ENCODE data around the gene GLS.
"Not testable (repeated sequence)": the region's sequence is repeated elsewhere in the genome, so short reads cannot be mapped to it uniquely, and the experiment has no call there.

The GLS gene

GRCh38 chr2:190880378-190881083 is at the start of gene GLS:
Gene GLS, plus strand, starts transcription at chr2:190880821. Its CDS starts 264 bp downstream, at chr2:190881085.
- peak; percentile 99 for DNase-seq

DNA sequence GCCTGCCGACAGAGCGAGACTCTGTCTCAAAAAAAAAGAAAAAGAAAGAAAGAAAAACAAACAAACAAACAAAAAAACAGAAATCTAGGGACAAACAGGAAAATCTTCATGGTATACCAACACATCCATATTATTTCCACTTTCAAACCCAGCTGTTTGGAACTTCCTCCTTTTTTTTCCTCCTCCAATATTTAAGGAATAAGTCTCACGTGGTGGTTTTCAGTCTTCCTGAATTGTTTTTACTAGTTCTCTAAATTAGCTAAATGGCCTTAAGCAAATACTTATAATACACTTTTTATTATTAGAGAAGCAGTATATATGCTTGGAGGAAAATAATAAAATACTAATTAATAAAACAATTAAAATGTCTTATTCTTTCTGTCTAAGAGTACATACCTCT is 48.7 kb upstream of the GLS start:
- DNase-seq = no peak

DNA sequence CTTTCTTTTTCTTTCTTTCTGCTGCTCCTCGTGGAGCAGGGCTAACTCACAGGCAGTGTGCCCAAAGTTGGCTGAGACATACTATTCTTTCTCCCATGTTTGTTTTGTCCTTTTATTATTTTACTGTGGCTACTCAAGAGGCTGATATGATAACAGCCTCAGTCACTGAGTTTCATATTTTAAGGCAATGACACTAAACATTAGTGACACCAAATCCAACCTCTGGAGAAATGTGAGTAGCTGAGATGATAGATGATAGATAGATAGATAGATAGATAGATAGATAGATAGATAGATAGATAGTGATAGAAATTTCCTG is 45.8 kb upstream of the GLS start:
- no peak for DNase-seq

- no peak for DNase-seq
These were observed 45.2 kb upstream of the GLS start for GRCh38 chr2:190835303-190835930.

GRCh38 chr2:190836767-190837166 is 43.9 kb upstream of the GLS start:
- DNase-seq = no peak

GRCh38 chr2:190837420-190837819 is 43.2 kb upstream of the GLS start:
- no peak for DNase-seq

GRCh38 chr2:190837952-190838361 is 42.7 kb upstream of the GLS start:
- DNase-seq = no peak

GRCh38 chr2:190838492-190838910 is 42.1 kb upstream of the GLS start:
- DNase-seq = no peak

DNA sequence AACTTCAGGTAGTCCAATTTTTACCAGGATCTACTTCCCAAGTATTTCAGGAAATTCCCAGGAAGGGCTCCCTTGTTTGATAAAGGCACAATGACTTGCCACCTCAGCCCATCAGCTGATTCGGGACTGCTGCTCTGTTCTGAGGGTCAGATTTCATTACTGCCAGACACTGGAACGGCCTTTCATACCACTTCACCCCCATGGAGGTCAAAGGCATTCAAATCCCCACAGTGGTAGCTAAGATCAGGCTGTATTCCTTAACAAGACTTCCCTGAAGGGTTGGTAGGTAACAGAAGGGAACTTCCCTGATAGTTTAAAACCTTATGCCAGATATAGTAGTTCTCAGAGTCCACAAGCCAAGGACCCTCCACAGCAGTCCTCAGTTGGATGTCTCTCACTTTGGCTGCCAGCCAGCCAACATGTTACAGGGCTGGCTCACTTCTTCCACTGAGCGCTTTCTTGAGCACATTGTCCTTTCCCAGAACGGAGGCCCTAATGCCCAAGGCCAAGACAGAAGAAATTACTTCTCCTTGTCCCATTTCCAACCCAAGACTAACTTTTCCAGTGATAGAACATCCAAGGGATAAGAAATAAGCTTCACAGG is 40.0 kb upstream of the GLS start:
- no peak for DNase-seq

DNA sequence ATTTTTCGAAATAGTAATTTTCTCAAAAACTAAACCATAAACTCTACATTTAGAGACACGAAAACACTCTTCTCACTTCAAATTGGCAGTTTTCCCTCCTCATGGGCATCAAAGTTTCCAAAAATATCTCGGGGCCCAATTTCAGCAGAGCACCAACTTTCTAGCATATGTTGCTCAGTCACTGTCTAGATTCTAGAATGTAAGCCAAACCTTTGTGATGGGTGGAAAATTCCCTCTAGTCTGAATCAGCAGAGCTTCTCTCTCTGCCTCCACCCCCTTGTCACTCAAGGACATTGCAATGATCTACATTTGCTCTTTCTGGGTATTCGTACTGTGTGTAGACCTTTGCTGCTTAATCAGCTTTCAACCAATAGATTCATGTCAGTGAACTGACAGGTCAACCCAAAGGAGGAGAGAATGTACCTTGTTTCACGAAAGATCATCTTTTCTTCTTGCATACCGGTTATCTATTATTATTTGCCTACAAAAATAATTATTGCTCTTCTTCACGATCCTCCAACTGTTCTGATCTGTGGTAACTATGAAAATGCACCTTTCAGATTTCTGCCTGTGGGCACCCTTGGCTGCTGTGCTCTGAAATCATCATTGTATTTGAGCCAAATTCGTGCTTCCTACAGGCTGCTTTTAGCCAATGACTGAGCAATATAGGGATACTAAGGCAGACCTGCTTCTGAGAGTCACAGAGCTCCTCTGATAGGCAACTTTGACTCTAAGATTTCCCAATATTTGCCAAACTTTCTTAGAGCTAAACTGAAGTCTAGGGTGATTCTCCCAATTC is 38.7 kb upstream of the GLS start:
- no peak for DNase-seq

- DNase-seq = no peak
These were observed 38.0 kb upstream of the GLS start for GRCh38 chr2:190842606-190843104.

DNA sequence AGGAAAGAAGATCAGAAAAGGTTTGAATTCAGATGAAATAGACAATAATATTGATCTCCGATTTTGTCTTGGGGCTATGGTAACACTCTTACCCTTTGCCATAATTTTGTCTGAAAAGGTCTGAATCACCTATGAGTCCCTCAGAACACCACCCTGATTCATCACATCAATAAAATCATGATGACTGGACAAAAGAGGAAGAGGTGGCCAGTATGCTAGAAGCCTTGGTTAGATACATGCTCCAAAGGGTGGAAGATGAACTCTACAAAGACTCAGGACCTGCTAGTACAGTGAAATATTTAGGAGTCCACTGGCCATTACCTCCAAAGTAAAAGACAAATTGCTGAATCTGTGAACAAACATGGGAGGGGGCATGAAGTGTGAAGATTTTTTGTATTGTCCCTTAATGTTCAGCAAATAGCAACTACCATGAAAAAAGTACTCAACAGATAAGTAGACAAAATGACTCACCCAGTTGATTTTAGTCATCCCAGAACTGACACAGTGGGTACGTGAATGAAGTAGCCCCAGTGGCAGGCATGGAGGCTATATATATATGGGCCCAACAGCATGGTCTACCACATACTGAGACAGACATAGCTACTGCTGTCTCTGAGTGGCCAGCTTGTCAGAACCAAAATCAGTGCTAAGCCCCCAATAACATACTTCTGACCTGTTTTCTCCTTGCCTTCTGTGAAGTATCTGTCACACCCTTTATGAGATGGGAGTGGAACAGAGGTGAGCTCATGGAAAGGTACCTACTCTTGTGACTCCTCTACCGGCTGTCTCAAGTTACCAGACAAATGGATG is 36.5 kb upstream of the GLS start:
- no peak for DNase-seq

DNA sequence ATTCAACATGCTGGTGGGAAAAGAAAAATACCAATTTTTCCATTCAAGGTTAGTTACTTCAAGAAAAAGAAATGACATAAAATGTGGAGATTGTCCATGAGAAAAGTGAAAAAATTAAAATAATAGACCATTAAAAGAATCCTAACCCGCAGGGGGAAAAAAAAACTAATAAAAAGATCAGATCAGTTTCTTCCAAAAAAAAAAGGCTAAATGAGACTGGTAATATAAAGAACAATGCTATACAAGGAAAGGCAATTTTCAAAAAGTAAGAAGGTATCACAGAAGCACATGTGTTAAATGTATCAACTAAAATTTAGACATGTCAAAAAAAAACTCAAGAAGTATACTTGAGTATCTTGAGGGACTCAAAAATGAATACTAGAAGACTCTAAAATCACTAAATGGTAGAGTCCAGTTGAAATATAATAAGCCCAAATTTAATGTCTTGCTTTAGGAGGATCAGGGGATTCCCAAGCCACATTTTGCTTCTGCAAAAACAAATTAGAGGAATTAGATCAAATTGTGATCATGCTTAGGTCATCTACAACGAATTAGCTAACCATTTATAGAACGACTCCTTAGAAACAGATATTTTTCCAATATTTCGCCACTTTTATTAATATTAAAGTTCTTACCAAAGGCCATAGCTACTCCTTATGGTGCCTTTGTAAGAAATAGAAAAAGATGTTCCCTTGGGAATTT is 35.8 kb upstream of the GLS start:
- DNase-seq = no peak

GRCh38 chr2:190846746-190847145 is 33.9 kb upstream of the GLS start:
- DNase-seq = no peak

- DNase-seq = no peak
These were observed 33.0 kb upstream of the GLS start for GRCh38 chr2:190847504-190848081.

DNA sequence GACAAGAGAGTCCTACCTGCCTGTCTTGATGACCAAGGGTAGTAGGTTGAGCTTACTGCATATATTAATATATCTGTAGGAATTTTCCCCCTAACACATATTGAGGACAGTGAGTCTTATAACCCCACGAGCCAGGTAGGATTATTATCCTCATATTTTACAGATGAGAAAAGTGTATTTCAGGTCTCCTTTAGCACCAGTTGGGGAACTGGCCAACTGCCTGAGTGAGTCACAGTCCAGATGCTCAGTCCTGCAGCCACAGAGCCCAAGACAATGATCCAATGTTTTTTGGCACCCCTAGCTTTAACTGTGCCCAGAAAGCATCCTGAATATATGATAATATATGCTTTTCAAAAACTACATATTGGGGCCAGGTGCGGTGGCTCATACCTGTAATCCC is 30.8 kb upstream of the GLS start:
- no peak for DNase-seq

DNA sequence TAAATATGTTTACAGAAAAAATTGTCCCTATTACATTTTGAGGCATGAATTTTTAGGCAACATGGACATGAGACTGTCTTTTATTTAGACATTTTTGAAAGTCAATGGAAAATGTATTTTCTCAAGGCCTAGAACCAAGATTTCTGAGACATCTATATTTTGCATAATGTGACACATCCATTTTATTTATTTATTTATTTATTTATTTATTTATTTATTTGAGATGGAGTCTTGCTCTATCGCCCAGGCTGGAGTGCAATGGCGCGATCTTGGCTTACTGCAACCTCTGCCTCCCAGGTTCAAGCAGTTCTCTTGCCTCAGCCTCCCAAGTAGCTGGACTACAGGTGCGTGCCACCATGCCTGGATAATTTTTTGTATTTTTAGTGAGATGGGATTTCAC is 27.6 kb upstream of the GLS start:
- DNase-seq = not testable (repeated sequence)

- no peak for DNase-seq
These were observed 26.9 kb upstream of the GLS start for GRCh38 chr2:190853531-190854383.

DNA sequence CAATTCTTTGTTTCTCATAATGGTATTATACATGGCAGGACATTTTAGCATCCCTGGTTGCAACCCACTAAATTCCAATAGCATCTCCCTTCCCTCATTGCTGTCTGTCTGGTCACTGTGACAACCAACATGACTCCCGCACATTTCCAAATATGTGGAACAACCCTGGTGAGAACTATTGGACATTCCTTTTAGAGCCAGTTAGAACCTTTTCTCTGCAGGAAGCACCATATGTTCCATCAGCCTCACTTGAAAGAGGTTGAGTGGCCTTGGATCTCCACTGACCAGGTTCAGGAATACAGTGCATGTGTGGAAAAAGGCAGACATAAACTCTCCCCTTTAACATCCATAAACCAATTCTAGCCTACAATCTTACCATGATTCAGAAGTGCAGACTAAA is 25.9 kb upstream of the GLS start:
- no peak for DNase-seq

GRCh38 chr2:190855245-190855644 is 25.4 kb upstream of the GLS start:
- no peak for DNase-seq

DNA sequence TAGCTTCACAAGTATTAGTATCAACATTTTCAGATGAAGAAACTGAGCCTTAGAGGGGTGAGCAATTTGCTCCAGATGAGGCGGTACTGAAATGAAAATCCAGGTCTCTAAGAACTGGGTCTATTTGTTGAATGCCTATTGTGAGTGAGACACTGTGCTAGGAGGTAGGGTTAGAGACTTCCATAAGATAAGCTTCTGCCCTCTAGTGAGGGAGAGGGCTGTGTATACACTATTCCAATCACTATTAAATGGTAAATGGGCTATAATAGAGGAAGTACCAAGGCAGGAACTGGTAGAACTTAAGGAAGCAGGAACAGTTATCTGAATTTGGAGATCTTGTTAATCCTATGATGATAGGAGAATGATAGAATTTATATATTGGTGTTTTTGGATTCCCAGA is 23.6 kb upstream of the GLS start:
- DNase-seq = no peak

Data from eye (tissue), 1 donor.